SJCRH30 (cell line): ENCODE data around the gene STK39. TPM values are rescaled to one million over a fixed set of nuclear protein-coding genes. Genes with fewer than 3 reads are reported as not detected.

ENCODE experiments used
- DNase-seq, 2 experiments: peaks; one replicate each; pipeline ENCODE4 v3.0.0-alpha.2; 2015 to 2020
- H3K27ac ChIP-seq: fragments of 250-450 bp; sonication (Bioruptor Pico); 2 replicates; pipeline ENCODE4 v1.5.1; 2020; ENCODE audit warnings: mild to moderate bottlenecking, moderate library complexity
- H3K27me3 ChIP-seq: fragments of 250-450 bp; sonication (Bioruptor Pico); 2 replicates; pipeline ENCODE4 v1.5.1; 2020; ENCODE audit warnings: mild to moderate bottlenecking, moderate library complexity
- H3K36me3 ChIP-seq: fragments of 250-450 bp; sonication (Bioruptor Pico); 2 replicates; pipeline ENCODE4 v1.5.1; 2020; ENCODE audit warnings: mild to moderate bottlenecking, moderate library complexity
- H3K4me1 ChIP-seq: fragments of 250-450 bp; sonication (Bioruptor Pico); 2 replicates; pipeline ENCODE4 v1.5.1; 2020; ENCODE audit warnings: mild to moderate bottlenecking, moderate library complexity
- H3K4me3 ChIP-seq: fragments of 250-450 bp; sonication (Bioruptor Pico); 2 replicates; pipeline ENCODE4 v1.5.1; 2020; ENCODE audit warnings: mild to moderate bottlenecking, moderate library complexity
- H3K9me3 ChIP-seq: fragments of 250-450 bp; sonication (Bioruptor Pico); replicated peaks from 2 replicates; pipeline ENCODE4 v1.5.1; 2020; ENCODE audit warnings: mild to moderate bottlenecking, moderate library complexity
- total RNA-seq: library from RNA; depleted of rRNA; stranded (reverse); fragments of >200 nt; shearing (Covaris generic); gene quantifications from 2 replicates; pipeline ENCODE4 v1.2.3, GENCODE V29; 2014

Gene STK39
- total RNA-seq, 1 experiment from 2014 or later = 8.5 TPM

GRCh38 chr2:168254158-168254935 is 7.0 kb upstream of the STK39 start:
- no peaks in the 10 kb centered on the region; the same call in 1 of the 2 replicates for H3K4me1 ChIP-seq
- H3K27me3 ChIP-seq = no peaks in the 10 kb centered on the region
- no peak overlapping the region for H3K27ac ChIP-seq
- 0 out of 2 replicates have a peak, but pooled peaks cover 3% of the 10 kb centered on the region for H3K9me3 ChIP-seq
- no peaks in the 10 kb centered on the region for H3K36me3 ChIP-seq
- peak; percentile 8 to 19 for DNase-seq
- H3K4me3 ChIP-seq = no peak overlapping the region

- DNase-seq = no peak
Observed at GRCh38 chr2:168253379-168253778, 6.0 kb upstream of the STK39 start.

GRCh38 chr2:168252976-168253375 is 5.6 kb upstream of the STK39 start:
- Histone ChIP-seq H3K4me3 (no peak overlapping the region), H3K9me3 (no peaks in the 10 kb centered on the region), H3K4me1 (no peaks in the 10 kb centered on the region; the same call in 1 of the 2 replicates), H3K27ac (no peak overlapping the region), H3K36me3 (no peaks in the 10 kb centered on the region), H3K27me3 (no peaks in the 10 kb centered on the region)
- DNase-seq = no peak

More at GRCh38 chr2:168253379-168253778, 6.0 kb upstream of the STK39 start:
- Histone ChIP-seq H3K4me1 (no peaks in the 10 kb centered on the region; the same call in 1 of the 2 replicates), H3K4me3 (no peak overlapping the region), H3K9me3 (no peaks in the 10 kb centered on the region), H3K36me3 (no peaks in the 10 kb centered on the region), H3K27me3 (no peaks in the 10 kb centered on the region), H3K27ac (no peak overlapping the region)

DNA sequence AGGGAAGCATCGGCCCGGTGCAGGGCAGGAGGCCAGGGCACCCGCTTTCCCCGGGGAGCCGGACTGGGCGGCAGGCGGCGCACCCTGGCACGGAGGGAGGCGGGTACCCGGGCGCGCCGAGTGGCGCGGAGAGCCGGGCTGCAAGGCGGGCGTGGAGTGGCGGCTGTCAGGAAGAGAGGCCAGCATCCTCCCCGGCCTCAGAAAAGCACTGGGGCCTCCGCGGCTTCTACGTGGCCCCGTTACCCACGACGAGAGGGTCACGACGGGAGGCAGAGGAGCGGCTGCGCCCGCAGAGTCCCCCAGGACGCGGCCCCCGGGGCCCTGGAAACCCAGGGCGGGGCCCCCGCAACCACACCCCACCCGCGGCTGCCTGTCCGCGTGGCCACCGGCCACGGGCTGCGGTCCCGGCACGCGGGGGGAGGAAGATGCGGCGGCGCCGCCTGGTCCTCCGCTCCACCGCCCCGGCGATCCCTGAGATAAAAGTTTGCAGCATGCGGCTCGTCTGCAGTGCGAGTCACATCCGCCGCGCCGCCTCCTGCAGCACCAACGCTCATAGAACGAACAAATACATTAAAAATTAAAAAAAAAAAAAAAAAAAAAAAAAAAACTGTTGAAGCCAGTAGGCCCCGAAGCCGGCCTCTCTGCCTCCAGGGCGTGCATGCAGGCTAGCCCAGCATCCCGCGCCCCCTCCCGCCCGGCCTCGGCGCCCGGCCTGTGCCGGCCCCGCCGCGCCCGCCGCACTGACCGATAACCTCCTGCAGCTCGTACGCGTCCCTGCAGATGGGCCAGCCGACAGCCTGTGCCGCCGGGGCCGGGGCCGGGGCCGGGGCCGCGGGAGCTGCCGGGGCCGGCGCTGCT is 683 bp downstream of the STK39 start:
- Histone ChIP-seq H3K4me1 (peaks cover 9% of the 10 kb centered on the region; the same call in 1 of the 2 replicates), H3K36me3 (0 out of 2 replicates have a peak, but pooled peaks cover 2% of the 10 kb centered on the region), H3K27ac (peak overlapping the region; percentile 22; the same call in 1 of the 2 replicates), H3K27me3 (no peaks in the 10 kb centered on the region), H3K9me3 (no peaks in the 10 kb centered on the region), H3K4me3 (peak overlapping the region; percentile 82)
- DNase-seq = peak; percentile 54 to 61

GRCh38 chr2:168246072-168246482 is 1.3 kb downstream of the STK39 start:
- Histone ChIP-seq H3K36me3 (0 out of 2 replicates have a peak, but pooled peaks cover 2% of the 10 kb centered on the region), H3K27me3 (no peaks in the 10 kb centered on the region), H3K9me3 (no peaks in the 10 kb centered on the region), H3K4me3 (peak overlapping the region; percentile 82), H3K27ac (no peak overlapping the region), H3K4me1 (peaks cover 9% of the 10 kb centered on the region; the same call in 1 of the 2 replicates)
- DNase-seq = no peak

- Histone ChIP-seq H3K27ac (no peak overlapping the region), H3K27me3 (no peaks in the 10 kb centered on the region), H3K4me3 (no peak overlapping the region), H3K4me1 (peaks cover 9% of the 10 kb centered on the region; the same call in 1 of the 2 replicates), H3K36me3 (0 out of 2 replicates have a peak, but pooled peaks cover 2% of the 10 kb centered on the region), H3K9me3 (no peaks in the 10 kb centered on the region)
- DNase-seq = no peak
Observed at GRCh38 chr2:168245074-168245825, 2.1 kb downstream of the STK39 start.

DNA sequence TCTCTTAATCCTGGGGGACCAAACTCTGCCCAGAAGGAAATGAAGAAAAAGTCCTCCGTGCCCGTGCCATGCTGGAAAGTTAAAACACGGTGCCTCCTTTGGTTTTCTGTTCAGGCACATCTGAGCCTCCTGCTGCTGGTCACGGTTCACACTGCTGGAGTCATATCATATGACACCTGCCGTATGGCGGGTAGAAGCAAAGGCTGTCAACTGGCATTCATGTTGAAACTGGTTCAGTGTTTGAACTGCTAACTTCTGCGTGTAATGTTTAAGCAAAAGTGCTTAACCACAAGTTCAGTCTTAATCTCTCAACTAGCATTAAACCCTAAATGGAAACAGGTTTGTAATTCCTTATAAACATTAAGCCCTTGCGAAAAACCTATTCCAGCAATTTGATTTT is 3.1 kb downstream of the STK39 start:
- Histone ChIP-seq H3K4me1 (peaks cover 9% of the 10 kb centered on the region; the same call in 1 of the 2 replicates), H3K9me3 (no peaks in the 10 kb centered on the region), H3K36me3 (0 out of 2 replicates have a peak, but pooled peaks cover 2% of the 10 kb centered on the region), H3K27me3 (no peaks in the 10 kb centered on the region), H3K4me3 (no peak overlapping the region), H3K27ac (no peak overlapping the region)
- DNase-seq = peak; percentile 58 to 68

- no peak overlapping the region for H3K27ac ChIP-seq
- H3K4me1 ChIP-seq = peaks cover 9% of the 10 kb centered on the region; the same call in 1 of the 2 replicates
- DNase-seq = no peak
- H3K9me3 ChIP-seq = no peaks in the 10 kb centered on the region
- no peak overlapping the region for H3K4me3 ChIP-seq
- 0 out of 2 replicates have a peak, but pooled peaks cover 2% of the 10 kb centered on the region for H3K36me3 ChIP-seq
- no peaks in the 10 kb centered on the region for H3K27me3 ChIP-seq
Observed at GRCh38 chr2:168243061-168243460, 4.3 kb downstream of the STK39 start.

GRCh38 chr2:168241746-168242145 is 5.6 kb downstream of the STK39 start:
- no peak overlapping the region for H3K27ac ChIP-seq
- peaks cover 9% of the 10 kb centered on the region; the same call in 1 of the 2 replicates for H3K4me1 ChIP-seq
- no peak overlapping the region for H3K4me3 ChIP-seq

DNA sequence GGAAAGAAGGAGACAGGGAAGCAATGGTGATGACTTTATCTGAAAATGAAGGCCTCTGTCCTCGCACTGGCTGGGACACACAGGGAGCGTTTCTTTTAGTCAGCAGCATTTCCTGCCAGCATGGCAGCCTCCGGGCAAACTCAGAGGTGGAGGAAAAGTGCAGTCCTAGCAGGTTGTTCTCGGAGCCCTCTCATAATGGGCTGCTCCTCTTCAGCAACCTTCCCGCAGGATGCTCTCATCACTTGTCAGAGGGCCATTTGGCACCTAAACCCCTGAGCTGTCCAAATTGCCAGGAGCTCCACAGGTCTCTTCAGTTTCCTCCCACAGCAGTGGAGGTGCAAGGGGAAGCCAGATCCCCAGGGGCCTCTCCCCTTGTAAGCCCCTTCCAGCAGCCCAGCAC is 6.2 kb downstream of the STK39 start:
- H3K4me1 ChIP-seq = peaks cover 9% of the 10 kb centered on the region; the same call in 1 of the 2 replicates
- H3K9me3 ChIP-seq = no peaks in the 10 kb centered on the region
- H3K36me3 ChIP-seq = peaks cover 2% of the 10 kb centered on the region; the same call in 1 of the 2 replicates
- H3K27me3 ChIP-seq = no peaks in the 10 kb centered on the region
- no peak for DNase-seq
- H3K4me3 ChIP-seq = no peak overlapping the region
- H3K27ac ChIP-seq = no peak overlapping the region

More at GRCh38 chr2:168241746-168242145, 5.6 kb downstream of the STK39 start:
- Histone ChIP-seq H3K36me3 (peaks cover 2% of the 10 kb centered on the region; the same call in 1 of the 2 replicates), H3K27me3 (no peaks in the 10 kb centered on the region), H3K9me3 (no peaks in the 10 kb centered on the region)
- no peak for DNase-seq

GRCh38 chr2:168239281-168239680 is 8.1 kb downstream of the STK39 start:
- H3K27ac ChIP-seq = no peak overlapping the region
- H3K4me3 ChIP-seq = no peak overlapping the region
- H3K9me3 ChIP-seq = no peaks in the 10 kb centered on the region
- no peaks in the 10 kb centered on the region for H3K27me3 ChIP-seq
- H3K36me3 ChIP-seq = no peaks in the 10 kb centered on the region; the same call in 1 of the 2 replicates
- H3K4me1 ChIP-seq = peaks cover 4% of the 10 kb centered on the region; the same call in 1 of the 2 replicates
- DNase-seq = no peak

DNA sequence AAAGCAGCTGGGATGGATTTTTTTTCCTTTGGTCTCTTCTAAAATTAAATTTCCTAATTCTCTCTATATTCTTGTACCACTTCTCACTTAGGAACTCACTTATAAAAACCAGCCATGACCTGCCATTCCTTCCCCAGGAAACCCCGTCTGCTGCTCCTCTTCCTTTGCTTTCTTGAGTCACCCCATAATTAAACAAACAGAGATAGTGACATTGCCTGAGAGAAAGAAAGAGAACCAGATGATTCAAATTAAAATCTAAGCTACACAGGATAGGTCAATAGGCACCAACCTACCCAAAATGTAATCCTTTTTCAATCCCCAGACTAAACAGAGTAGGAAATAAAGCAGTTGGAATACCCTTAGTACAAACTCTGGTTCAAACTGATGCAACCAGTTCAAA is 9.7 kb downstream of the STK39 start:
- H3K4me3 ChIP-seq = no peak overlapping the region
- H3K27ac ChIP-seq = no peak overlapping the region
- H3K36me3 ChIP-seq = no peaks in the 10 kb centered on the region; the same call in 1 of the 2 replicates
- no peak for DNase-seq
- H3K4me1 ChIP-seq = no peaks in the 10 kb centered on the region
- H3K27me3 ChIP-seq = no peaks in the 10 kb centered on the region
- H3K9me3 ChIP-seq = no peaks in the 10 kb centered on the region

- DNase-seq = no peak
- no peaks in the 10 kb centered on the region for H3K9me3 ChIP-seq
- H3K36me3 ChIP-seq = no peaks in the 10 kb centered on the region; the same call in 1 of the 2 replicates
- no peaks in the 10 kb centered on the region for H3K4me1 ChIP-seq
- H3K4me3 ChIP-seq = no peak overlapping the region
- no peaks in the 10 kb centered on the region for H3K27me3 ChIP-seq
- no peak overlapping the region for H3K27ac ChIP-seq
Observed at GRCh38 chr2:168234407-168235085, 12.8 kb downstream of the STK39 start.
